Osteoblast (primary cell): ENCODE data around the gene GLI1. TPM values are rescaled to one million over a fixed set of nuclear protein-coding genes. Genes with fewer than 3 reads are reported as not detected.
"Not testable (repeated sequence)": the region's sequence is repeated elsewhere in the genome, so short reads cannot be mapped to it uniquely, and the experiment has no call there.

Experiments
- DNase-seq: peaks from one replicate; pipeline ENCODE4 v3.0.0; 2011; ENCODE audit warnings: low spot score, mixed read lengths; ENCODE audit not compliant: insufficient read length; ENCODE audit errors: missing footprints
- H2AFZ ChIP-seq: 2 replicates; pipeline ENCODE4 v1.6.0; 2011; ENCODE audit warnings: mild to moderate bottlenecking, low read length
- H3K27ac ChIP-seq: 2 replicates; pipeline ENCODE4 v1.5.1; 2011; ENCODE audit warnings: mild to moderate bottlenecking, low read depth, low read length, moderate library complexity
- H3K27me3 ChIP-seq: 2 replicates; pipeline ENCODE4 v1.6.0; 2012; ENCODE audit warnings: mild to moderate bottlenecking, control low read depth, inconsistent platforms, low read length, moderate library complexity; ENCODE audit not compliant: insufficient read depth
- H3K36me3 ChIP-seq: 2 replicates; pipeline ENCODE4 v1.5.1; 2011; ENCODE audit warnings: mild to moderate bottlenecking, low read length, control low read depth, moderate library complexity; ENCODE audit not compliant: insufficient read depth
- H3K4me1 ChIP-seq: 2 replicates; pipeline ENCODE4 v1.5.1; 2011; ENCODE audit warnings: mild to moderate bottlenecking, low read length, control low read depth, moderate library complexity; ENCODE audit not compliant: insufficient read depth
- H3K4me2 ChIP-seq: 2 replicates; pipeline ENCODE4 v1.6.0; 2011; ENCODE audit warnings: mild to moderate bottlenecking, low read length; ENCODE audit not compliant: insufficient read depth
- H3K4me3 ChIP-seq: fragments of 200-600 bp; sonication (generic); 3 replicates; pipeline ENCODE4 v1.5.1; 2012; ENCODE audit warnings: mild to moderate bottlenecking, low read length, inconsistent platforms; ENCODE audit not compliant: insufficient read depth
- H3K79me2 ChIP-seq: 2 replicates; pipeline ENCODE4 v1.6.0; 2012; ENCODE audit warnings: mild to moderate bottlenecking, low read length, control low read depth, inconsistent platforms; ENCODE audit not compliant: insufficient read depth
- H3K9me3 ChIP-seq: 2 replicates; pipeline ENCODE4 v1.5.1; 2011; ENCODE audit warnings: low read depth, low read length, control low read depth
- H4K20me1 ChIP-seq: 2 replicates; pipeline ENCODE4 v1.6.0; 2012; ENCODE audit warnings: mild to moderate bottlenecking, low read length, control low read depth; ENCODE audit not compliant: insufficient read depth
- total RNA-seq: library from RNA; depleted of rRNA; stranded (reverse); fragments of >200 nt; gene quantifications from 2 replicates; pipeline ENCODE4 v1.2.3, GENCODE V29; 2012
- TF ChIP-seq, protein P1 (sequence below): IDR thresholded peaks from 2 replicates; pipeline ENCODE4 v1.5.1; 2011; ENCODE audit warnings: mild to moderate bottlenecking, low read depth, low read length, moderate library complexity; ENCODE audit errors: extremely low read depth

The GLI1 gene
- total RNA-seq: 0.29 and 0.36 TPM in 2 replicates

DNA sequence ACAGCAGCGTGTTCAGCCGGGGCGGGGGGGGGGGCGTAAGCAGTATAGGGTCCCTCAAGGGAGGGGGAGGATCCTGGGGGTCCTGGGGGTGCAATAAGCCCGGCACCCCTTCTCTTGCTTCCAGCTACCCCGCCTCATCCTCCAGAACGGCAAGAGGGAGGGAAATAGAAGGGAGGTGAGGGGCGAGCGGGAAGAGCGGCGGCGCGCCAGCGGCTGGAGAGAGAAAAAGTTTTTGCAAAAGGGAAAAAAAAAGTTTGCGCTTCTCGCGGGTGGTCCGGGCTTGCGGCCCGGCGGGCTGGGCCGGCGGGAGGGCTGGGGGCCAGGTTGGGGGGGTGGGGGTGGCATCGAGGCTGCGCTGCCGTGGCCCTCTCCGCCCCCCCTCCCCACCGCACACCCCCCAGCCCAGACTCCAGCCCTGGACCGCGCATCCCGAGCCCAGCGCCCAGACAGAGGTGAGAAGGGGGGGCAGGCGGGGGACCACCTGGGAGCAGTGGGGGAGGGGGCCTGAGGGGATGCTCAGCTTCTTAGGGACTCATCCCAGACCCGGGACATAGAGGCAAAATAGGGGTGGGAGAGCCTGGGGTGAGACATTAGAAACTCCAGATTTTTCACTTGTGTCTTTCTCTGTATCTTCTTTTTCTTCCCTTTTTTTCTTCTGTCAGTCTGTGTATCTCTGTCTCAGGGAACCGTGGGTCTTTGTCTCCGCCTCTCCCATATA, at the start of gene GLI1:
TSS of gene GLI1 (plus strand) at position 36 of the 718 bp plus-strand sequence. CDS start 3,907 bp downstream, outside the sequence.
- Histone ChIP-seq H3K27ac (peak within 1 kb of the TSS; percentile 38), H2AFZ (peak within 1 kb of the TSS; percentile 90), H4K20me1 (no peaks in the 10 kb centered on the region), H3K9me3 (no peaks in the 10 kb centered on the region), H3K4me2 (peak within 1 kb of the TSS; percentile 93), H3K4me1 (peaks cover 16% of the 10 kb centered on the region), H3K79me2 (no peaks in the 10 kb centered on the region), H3K36me3 (no peaks in the 10 kb centered on the region), H3K27me3 (peaks cover 12% of the 10 kb centered on the region), H3K4me3 (peak within 1 kb of the TSS; percentile 78)
- TF ChIP-seq, protein P1, sequence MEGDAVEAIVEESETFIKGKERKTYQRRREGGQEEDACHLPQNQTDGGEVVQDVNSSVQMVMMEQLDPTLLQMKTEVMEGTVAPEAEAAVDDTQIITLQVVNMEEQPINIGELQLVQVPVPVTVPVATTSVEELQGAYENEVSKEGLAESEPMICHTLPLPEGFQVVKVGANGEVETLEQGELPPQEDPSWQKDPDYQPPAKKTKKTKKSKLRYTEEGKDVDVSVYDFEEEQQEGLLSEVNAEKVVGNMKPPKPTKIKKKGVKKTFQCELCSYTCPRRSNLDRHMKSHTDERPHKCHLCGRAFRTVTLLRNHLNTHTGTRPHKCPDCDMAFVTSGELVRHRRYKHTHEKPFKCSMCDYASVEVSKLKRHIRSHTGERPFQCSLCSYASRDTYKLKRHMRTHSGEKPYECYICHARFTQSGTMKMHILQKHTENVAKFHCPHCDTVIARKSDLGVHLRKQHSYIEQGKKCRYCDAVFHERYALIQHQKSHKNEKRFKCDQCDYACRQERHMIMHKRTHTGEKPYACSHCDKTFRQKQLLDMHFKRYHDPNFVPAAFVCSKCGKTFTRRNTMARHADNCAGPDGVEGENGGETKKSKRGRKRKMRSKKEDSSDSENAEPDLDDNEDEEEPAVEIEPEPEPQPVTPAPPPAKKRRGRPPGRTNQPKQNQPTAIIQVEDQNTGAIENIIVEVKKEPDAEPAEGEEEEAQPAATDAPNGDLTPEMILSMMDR: no peak
- DNase-seq: peak; percentile 96

- no peak overlapping the region for H3K27ac ChIP-seq
- H3K36me3 ChIP-seq: no peaks in the 10 kb centered on the region
- no peaks in the 10 kb centered on the region for H3K4me1 ChIP-seq
- TF ChIP-seq, protein P1: no peak
- H4K20me1 ChIP-seq: peaks cover 4% of the 10 kb centered on the region
- H3K4me2 ChIP-seq: no peak overlapping the region
- no peaks in the 10 kb centered on the region for H3K9me3 ChIP-seq
- H3K79me2 ChIP-seq: peaks cover 79% of the 10 kb centered on the region
- no peak for DNase-seq
- H3K4me3 ChIP-seq: no peak overlapping the region
- H3K27me3 ChIP-seq: no peaks in the 10 kb centered on the region
- H2AFZ ChIP-seq: no peak overlapping the region
These were observed 49.1 kb upstream of the GLI1 start for GRCh38 chr12:57410534-57410933.

DNA sequence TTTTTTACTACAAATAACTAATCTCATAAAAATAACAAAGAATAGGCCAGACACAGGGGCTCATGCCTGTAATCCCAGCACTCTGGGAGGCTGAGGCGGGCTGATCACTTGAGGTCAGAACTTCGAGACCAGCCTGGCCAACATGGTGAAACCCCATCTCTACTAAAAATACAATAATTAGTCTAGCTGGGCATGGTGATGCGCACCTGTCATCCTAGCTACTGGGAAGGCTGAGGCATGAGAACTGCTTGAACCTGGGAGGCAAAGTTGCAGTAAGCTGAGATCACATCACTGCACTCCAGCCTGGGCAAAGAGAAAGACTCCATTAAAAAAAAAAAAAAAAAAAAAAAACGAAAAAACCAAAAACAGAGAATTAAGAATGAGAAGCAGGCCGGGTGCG, 45.4 kb upstream of the GLI1 start:
- not testable (repeated sequence) for H3K36me3 ChIP-seq, H3K4me2 ChIP-seq, DNase-seq, H3K27ac ChIP-seq, H3K4me3 ChIP-seq, H3K9me3 ChIP-seq, H3K4me1 ChIP-seq, H2AFZ ChIP-seq, H3K27me3 ChIP-seq
- Histone ChIP-seq H3K79me2 (peaks cover 92% of the 10 kb centered on the region), H4K20me1 (peaks cover 18% of the 10 kb centered on the region)

DNA sequence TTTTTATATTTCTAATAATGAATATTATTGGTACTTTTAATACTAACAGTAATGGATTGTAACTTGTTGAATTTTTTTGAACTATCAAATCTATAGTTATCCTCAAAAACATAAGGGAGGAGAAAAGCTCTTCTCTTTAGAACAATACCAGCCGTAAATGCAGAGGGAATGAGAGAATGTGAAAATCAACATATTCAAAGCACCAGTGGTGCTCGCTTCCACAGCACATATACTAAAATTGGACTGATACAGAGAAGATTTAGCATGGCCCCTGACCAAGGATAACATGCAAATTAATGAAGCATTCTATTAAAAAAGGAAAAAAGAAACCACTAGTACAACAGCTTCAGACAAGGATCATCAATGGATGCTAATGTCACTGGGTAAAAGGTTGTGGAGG, 44.5 kb upstream of the GLI1 start:
- Histone ChIP-seq H4K20me1 (peaks cover 18% of the 10 kb centered on the region), H3K9me3 (no peaks in the 10 kb centered on the region), H3K27ac (no peak overlapping the region), H3K79me2 (peaks cover 93% of the 10 kb centered on the region), H3K4me3 (no peak overlapping the region), H3K36me3 (peaks cover 8% of the 10 kb centered on the region), H3K4me1 (peaks cover 5% of the 10 kb centered on the region), H3K27me3 (no peaks in the 10 kb centered on the region), H3K4me2 (no peak overlapping the region), H2AFZ (no peak overlapping the region)
- TF ChIP-seq, protein P1: no peak
- DNase-seq: no peak
